ENCODE measurements around the gene TET1. TPM values are rescaled to one million over a fixed set of nuclear protein-coding genes. Genes with fewer than 3 reads are reported as not detected.
"Not testable (repeated sequence)": the region's sequence is repeated elsewhere in the genome, so short reads cannot be mapped to it uniquely, and the experiment has no call there.

Gene TET1
- total RNA-seq (2013) = 0.23 TPM
- polyA plus RNA-seq (under 1 TPM; 0.01 to 0.08 (median 0.06) TPM), polyA minus RNA-seq (under 0.01 and 0.08 TPM in 2 replicates), total RNA-seq (0.14 to 24.7 (median 0.82) reads per million in 11 experiments)

GRCh38 chr10:68560186-68560942 is at the start of gene TET1:
Gene TET1 (plus strand): TSS chr10:68560337. CDS start chr10:68572339, 12,002 bp downstream.
- Mint-ChIP-seq H3K36me3 (peaks cover 5 to 6% of the 10 kb centered on the region in 2 donors), H3K9me3 (peaks cover 0 to 15% (median 4%) of the 10 kb centered on the region in 7 donors), H3K4me3 (peak within 1 kb of the TSS; percentile 62 to 88), H3K27ac (no peak within 1 kb of the TSS), H3K27me3 (ENCODE audit: low read depth in 3 of 3) (peaks cover 83 to 96% (median 91%) of the 10 kb centered on the region in 3 donors), H3K4me1 (peaks cover 31% of the 10 kb centered on the region)
- Histone ChIP-seq H3K27ac (ENCODE audit: low read depth in 1 of 2, low read length in 2 of 2) (no peak within 1 kb of the TSS), H4K20me1 (ENCODE audit: insufficient read depth, low read length) (no peaks in the 10 kb centered on the region), H2AFZ (ENCODE audit: insufficient read depth, low read depth, low read length, poor library complexity, severe bottlenecking) (peak within 1 kb of the TSS; percentile 62), H3K79me2 (ENCODE audit: insufficient read depth, low read length) (no peaks in the 10 kb centered on the region), H3K4me2 (replicated peaks; ENCODE audit: extremely low read depth, low read length, poor library complexity, severe bottlenecking) (peak within 1 kb of the TSS; percentile 70), H3K36me3 (replicated peaks in 1 of 2; ENCODE audit: control insufficient read depth in 1 of 2, insufficient read depth in 2 of 2, low read length in 2 of 2) (no peaks in the 10 kb centered on the region), H3K4me3 (replicated peaks in 1 of 3; ENCODE audit: low read depth in 2 of 3, low read length in 3 of 3) (peak within 1 kb of the TSS in 2 of 3 experiments; percentile 29 to 56), H3K27me3 (ENCODE audit: control insufficient read depth in 2 of 2, insufficient read depth in 2 of 2, low read length in 2 of 2) (peaks cover 64 to 88% of the 10 kb centered on the region in 2 donors), H3K4me1 (ENCODE audit: control insufficient read depth in 1 of 2, insufficient read depth in 2 of 2, low read length in 2 of 2) (peaks cover 17 to 21% of the 10 kb centered on the region in 2 donors), H3K9ac (ENCODE audit: insufficient read depth, low read length, poor library complexity, severe bottlenecking) (peak within 1 kb of the TSS; percentile 38), H3K9me3 (replicated peaks in 1 of 2; ENCODE audit: control insufficient read depth in 1 of 2, insufficient read depth in 1 of 2, low read length in 2 of 2) (peaks cover 0 to 5% of the 10 kb centered on the region in 2 donors)
- DNase-seq = no peak
- WGBS (ENCODE audit: insufficient coverage) = under 1% methylated on average over 65 of the region's 66 CpGs
- intact Hi-C loops (cut with micrococcal nuclease) = no loop called here
- no peak for TF ChIP-seq CTCF (IDR thresholded peaks at IDR 0.05)

GRCh38 chr10:68516216-68516615 is 43.9 kb upstream of the TET1 start:
- no CpG with 5 or more reads among the region's 2 CpGs for WGBS (ENCODE audit: insufficient coverage)
- H3K27ac Mint-ChIP-seq; H3K9ac ChIP-seq (ENCODE audit: insufficient read depth, low read length, poor library complexity, severe bottlenecking); intact Hi-C loops (cut with micrococcal nuclease); H3K27me3 Mint-ChIP-seq (ENCODE audit: low read depth in 3 of 3); H3K4me2 ChIP-seq (replicated peaks; ENCODE audit: extremely low read depth, low read length, poor library complexity, severe bottlenecking); H3K4me3 ChIP-seq (replicated peaks in 1 of 3; ENCODE audit: low read depth in 2 of 3, low read length in 3 of 3); H3K4me1 ChIP-seq (ENCODE audit: control insufficient read depth in 1 of 2, insufficient read depth in 2 of 2, low read length in 2 of 2); H3K27me3 ChIP-seq (ENCODE audit: control insufficient read depth in 2 of 2, insufficient read depth in 2 of 2, low read length in 2 of 2); H4K20me1 ChIP-seq (ENCODE audit: insufficient read depth, low read length); H3K9me3 Mint-ChIP-seq; H3K9me3 ChIP-seq (replicated peaks in 1 of 2; ENCODE audit: control insufficient read depth in 1 of 2, insufficient read depth in 1 of 2, low read length in 2 of 2); DNase-seq; H2AFZ ChIP-seq (ENCODE audit: insufficient read depth, low read depth, low read length, poor library complexity, severe bottlenecking); H3K79me2 ChIP-seq (ENCODE audit: insufficient read depth, low read length); H3K4me3 Mint-ChIP-seq; H3K27ac ChIP-seq (ENCODE audit: low read depth in 1 of 2, low read length in 2 of 2); H3K4me1 Mint-ChIP-seq: not testable (repeated sequence)
- H3K36me3 ChIP-seq (replicated peaks in 1 of 2; ENCODE audit: control insufficient read depth in 1 of 2, insufficient read depth in 2 of 2, low read length in 2 of 2) = peaks cover 4 to 33% of the 10 kb centered on the region in 2 donors
- peaks cover 30 to 48% of the 10 kb centered on the region in 2 donors for H3K36me3 Mint-ChIP-seq

All from CD14-positive monocyte (primary cell).